Body of pancreas (tissue), 4 donors: ENCODE measurements around the gene INPP5J.

Source experiments
- CTCF ChIP-seq, 7 experiments: fragments of 450-650 bp in 4 of 7; fragments of 200-600 bp in 3 of 7; sonication (generic) in 3 of 7; IDR thresholded peaks; one replicate each; pipeline ENCODE4 v1.5.1; 2016 to 2019; ENCODE audit warnings: antibody characterized with exemption in 7 of 7
- POLR2A ChIP-seq, 3 donors: fragments of 450-650 bp; IDR thresholded peaks; one replicate each; pipeline ENCODE4 v1.6.1; 2016; ENCODE audit warnings: antibody characterized with exemption in 3 of 3, mild to moderate bottlenecking in 2 of 3

DNA sequence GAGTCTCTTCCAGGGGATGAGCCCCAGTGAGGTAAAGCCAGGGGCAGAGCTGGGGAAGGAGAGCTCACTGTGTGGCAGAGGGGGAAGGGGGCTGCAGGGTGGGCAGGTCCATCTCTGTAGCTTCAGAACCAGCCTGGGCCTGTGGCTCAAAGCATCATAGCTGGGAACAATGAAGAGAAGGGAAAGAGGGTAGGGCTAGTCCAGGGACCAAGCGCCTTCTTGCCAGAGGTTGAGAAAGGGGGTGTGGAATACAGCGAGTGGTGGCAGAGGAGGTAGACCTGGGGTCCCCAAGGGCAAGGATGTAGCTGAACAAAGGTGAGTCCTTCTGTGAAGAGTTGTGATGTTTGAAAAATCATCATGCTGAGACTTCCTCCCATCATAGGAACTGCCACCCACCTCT, 18.8 kb downstream of the INPP5J start:
- no peak for TF ChIP-seq POLR2A (IDR thresholded peaks at IDR 0.05)
- TF ChIP-seq CTCF (IDR thresholded peaks at IDR 0.05): no peak
